IMR-90 (cell line): ENCODE measurements around the gene CTAGE1. TPM values are rescaled to one million over a fixed set of nuclear protein-coding genes. Genes with fewer than 3 reads are reported as not detected.

Experiments used
- ATAC-seq: fragments of 200-7000 bp; cut with Tn5 transposase; 2 replicates; pipeline ENCODE4 v1.9.1; 2020; ENCODE audit warnings: low read depth, mild to moderate bottlenecking, moderate library complexity
- BruUV-seq: library from RNA; stranded (reverse); fragments of 400-500 nt; replicated peaks from 2 replicates; lab custom pipeline; 2021; lab: Mats Ljungman, UMichigan
- CTCF ChIA-PET: fragments of 300-600 bp; formaldehyde crosslinking; extraction: SDS; loops from one replicate; lab custom pipeline; 2021; ENCODE audit warnings: antibody characterized with exemption; lab: Yijun Ruan, JAX
- POLR2A ChIA-PET: fragments of 300-600 bp; sonication (Branson Sonifier 250); formaldehyde crosslinking; loops from one replicate; lab custom pipeline; 2022; ENCODE audit warnings: antibody characterized with exemption; ENCODE audit not compliant: unreplicated experiment; lab: Charles Lee
- DNase-seq: peaks from one replicate; pipeline ENCODE4 v3.0.0; 2013
- H2AFZ ChIP-seq: replicated peaks from 2 replicates; pipeline ENCODE3; 2013; ENCODE audit warnings: low read length, mild to moderate bottlenecking; ENCODE audit not compliant: poor library complexity
- H2AK5ac ChIP-seq: 2 replicates; pipeline ENCODE4 v1.6.1; 2013; ENCODE audit warnings: low read depth, low read length, inconsistent platforms
- H2AK9ac ChIP-seq: replicated peaks from 2 replicates; pipeline ENCODE3; 2013; ENCODE audit warnings: mild to moderate bottlenecking, low read depth, low read length, moderate library complexity; ENCODE audit not compliant: poor library complexity
- H2BK120ac ChIP-seq: 2 replicates; pipeline ENCODE4 v1.6.1; 2013; ENCODE audit warnings: low read depth, low read length, inconsistent platforms
- H2BK15ac ChIP-seq: 3 replicates; pipeline ENCODE4 v1.6.1; 2013; ENCODE audit warnings: low read depth, low read length, inconsistent platforms
- H2BK20ac ChIP-seq: 2 replicates; pipeline ENCODE4 v1.6.1; 2013; ENCODE audit warnings: low read depth, mild to moderate bottlenecking, inconsistent platforms, low read length, moderate library complexity
- H2BK5ac ChIP-seq: 2 replicates; pipeline ENCODE4 v1.6.1; 2013; ENCODE audit warnings: mild to moderate bottlenecking, low read depth, low read length, inconsistent platforms; ENCODE audit not compliant: poor library complexity, severe bottlenecking
- H3K14ac ChIP-seq: replicated peaks from 2 replicates; pipeline ENCODE4 v1.6.1; 2013; ENCODE audit warnings: low read depth, low read length, inconsistent platforms
- H3K18ac ChIP-seq: 2 replicates; pipeline ENCODE4 v1.6.1; 2013; ENCODE audit warnings: low read depth, low read length, control low read depth
- H3K23ac ChIP-seq: 2 replicates; pipeline ENCODE4 v1.6.1; 2013; ENCODE audit warnings: low read depth, low read length, inconsistent platforms
- H3K27ac ChIP-seq: 2 replicates; pipeline ENCODE4 v1.5.1; 2013; ENCODE audit warnings: mild to moderate bottlenecking, control low read depth, low read length; ENCODE audit not compliant: insufficient read depth
- H3K27me3 ChIP-seq: 2 replicates; pipeline ENCODE4 v1.6.1; 2013; ENCODE audit warnings: low read length; ENCODE audit not compliant: control insufficient read depth, insufficient read depth
- H3K36me3 ChIP-seq: 2 replicates; pipeline ENCODE4 v1.6.1; 2013; ENCODE audit warnings: low read length, mixed read lengths; ENCODE audit not compliant: control insufficient read depth, insufficient read depth
- H3K4ac ChIP-seq: 2 replicates; pipeline ENCODE4 v1.6.1; 2013; ENCODE audit warnings: low read depth, low read length, inconsistent platforms
- H3K4me1 ChIP-seq: 2 replicates; pipeline ENCODE4 v1.6.1; 2013; ENCODE audit warnings: low read length, mixed read lengths; ENCODE audit not compliant: control insufficient read depth, insufficient read depth
- H3K4me2 ChIP-seq: 2 replicates; pipeline ENCODE4 v1.6.1; 2013; ENCODE audit warnings: low read depth, mild to moderate bottlenecking, control low read depth, low read length, moderate library complexity
- H3K4me3 ChIP-seq: 2 replicates; pipeline ENCODE4 v1.5.1; 2013; ENCODE audit warnings: low read depth, mild to moderate bottlenecking, control low read depth, low read length, moderate library complexity; ENCODE audit not compliant: insufficient read depth
- H3K56ac ChIP-seq: 2 replicates; pipeline ENCODE4 v1.6.1; 2013; ENCODE audit warnings: low read length, inconsistent platforms; ENCODE audit not compliant: insufficient read depth; ENCODE audit errors: extremely low read depth
- H3K79me1 ChIP-seq, 2 experiments: 2 replicates each; pipeline ENCODE4 v1.6.1; 2013; ENCODE audit warnings: low read length in 2 of 2, inconsistent platforms in 1 of 2, low read depth in 1 of 2
- H3K9ac ChIP-seq: 2 replicates; pipeline ENCODE4 v1.6.1; 2013; ENCODE audit warnings: low read depth, low read length, control low read depth
- H3K9me1 ChIP-seq: 2 replicates; pipeline ENCODE4 v1.6.1; 2013; ENCODE audit warnings: low read length, inconsistent platforms; ENCODE audit not compliant: insufficient read depth
- H3K9me3 ChIP-seq: 2 replicates; pipeline ENCODE4 v1.6.1; 2013; ENCODE audit warnings: low read length; ENCODE audit not compliant: control insufficient read depth, insufficient read depth
- H4K20me1 ChIP-seq: 2 replicates; pipeline ENCODE4 v1.6.1; 2013; ENCODE audit warnings: low read length, inconsistent platforms; ENCODE audit not compliant: insufficient read depth
- H4K5ac ChIP-seq: 2 replicates; pipeline ENCODE4 v1.6.1; 2013; ENCODE audit warnings: mild to moderate bottlenecking, low read depth, low read length, control low read depth
- H4K8ac ChIP-seq, 2 experiments: 2 replicates each; pipeline ENCODE4 v1.6.1; 2013; ENCODE audit warnings: low read depth in 2 of 2, low read length in 2 of 2, control low read depth in 1 of 2, inconsistent platforms in 1 of 2
- H4K91ac ChIP-seq: 2 replicates; pipeline ENCODE4 v1.6.1; 2013; ENCODE audit warnings: low read depth, low read length, inconsistent platforms; ENCODE audit not compliant: insufficient read depth
- BHLHE40 ChIP-seq: fragments of 150-350 bp; IDR thresholded peaks from 2 replicates; pipeline ENCODE4 v1.6.1; 2016; ENCODE audit warnings: mild to moderate bottlenecking, low read depth, low read length
- CEBPB ChIP-seq: IDR thresholded peaks from 2 replicates; pipeline ENCODE4 v1.6.1; 2012; ENCODE audit warnings: low read depth, low read length, improper control_type of control experiment
- CHD1 ChIP-seq: IDR thresholded peaks from 2 replicates; pipeline ENCODE4 v1.6.1; 2012; ENCODE audit warnings: low read depth, low read length, improper control_type of control experiment
- FOS ChIP-seq: fragments of 150-350 bp; IDR thresholded peaks from 2 replicates; pipeline ENCODE4 v1.6.1; 2016; ENCODE audit warnings: low read depth, low read length
- MAFK ChIP-seq: IDR thresholded peaks from 2 replicates; pipeline ENCODE4 v1.6.1; 2012; ENCODE audit warnings: low read depth, low read length, improper control_type of control experiment
- MAZ ChIP-seq: IDR thresholded peaks from 2 replicates; pipeline ENCODE4 v1.6.1; 2012; ENCODE audit warnings: low read depth, mild to moderate bottlenecking, low read length, improper control_type of control experiment, moderate library complexity, borderline replicate concordance
- MXI1 ChIP-seq: IDR thresholded peaks from 2 replicates; pipeline ENCODE4 v1.6.1; 2012; ENCODE audit warnings: low read depth, mild to moderate bottlenecking, low read length, moderate library complexity, borderline replicate concordance
- NFE2L2 ChIP-seq: fragments of 150-350 bp; IDR thresholded peaks from 2 replicates; pipeline ENCODE4 v1.6.1; 2016; ENCODE audit warnings: low read depth, mild to moderate bottlenecking, low read length
- POLR2A ChIP-seq: IDR thresholded peaks from 2 replicates; pipeline ENCODE4 v1.6.1; 2012; ENCODE audit warnings: mild to moderate bottlenecking, low read depth, low read length
- RAD21 ChIP-seq: IDR thresholded peaks from 2 replicates; pipeline ENCODE4 v1.6.1; 2012; ENCODE audit warnings: low read length, improper control_type of control experiment
- RCOR1 ChIP-seq: IDR thresholded peaks from 2 replicates; pipeline ENCODE4 v1.6.1; 2012; ENCODE audit warnings: mild to moderate bottlenecking, low read length, improper control_type of control experiment; ENCODE audit not compliant: insufficient replicate concordance
- RFX5 ChIP-seq: IDR thresholded peaks from 2 replicates; pipeline ENCODE4 v1.8.0; 2012; ENCODE audit warnings: low read depth, mild to moderate bottlenecking, low read length, moderate library complexity
- SMC3 ChIP-seq: fragments of 150-350 bp; IDR thresholded peaks from 2 replicates; pipeline ENCODE4 v1.6.1; 2016; ENCODE audit warnings: low read depth, mild to moderate bottlenecking, antibody characterized with exemption, low read length, moderate library complexity
- WGBS, 2 experiments: methylation state at CpG; one replicate each; pipeline versions ENCODE4 v1.1.5 to v1.1.7; 2013; ENCODE audit warnings: missing lambda C conversion rate in 2 of 2; ENCODE audit not compliant: insufficient read length in 1 of 2; ENCODE audit errors: extremely low coverage in 2 of 2; 5-methylcytosine and 5-hydroxymethylcytosine counted together
- dilution Hi-C: fragments of 300-500 bp; cut with HindIII; formaldehyde crosslinking; loops from one replicate; pipeline ENCODE4 v1.14.3; 2018; ENCODE audit warnings: low sequenced_read_pairs; ENCODE audit not compliant: unreplicated experiment
- in situ Hi-C: fragments of 300-500 bp; cut with MboI; formaldehyde crosslinking; loops from 3 replicates; pipeline ENCODE4 v1.14.3; 2019; ENCODE audit warnings: low sequenced_read_pairs, inconsistent platforms, mixed read lengths
- intact Hi-C: fragments of 100-400 bp; cut with micrococcal nuclease; formaldehyde crosslinking; loops from 2 replicates; pipeline ENCODE4 v1.10.0; 2022
- polyA plus RNA-seq, 3 experiments: library from polyadenylated mRNA; depleted of rRNA; stranded (reverse); fragments of >200 nt; gene quantifications; 2 replicates each; pipeline ENCODE4 v1.2.3, GENCODE V29; 2012; ENCODE audit warnings: low replicate concordance in 1 of 3
- total RNA-seq: library from RNA; depleted of rRNA; stranded (reverse); fragments of >200 nt; gene quantifications from 2 replicates; pipeline ENCODE4 v1.2.3, GENCODE V29; 2012
- TF ChIP-seq, protein P1 (sequence below): fragments of 150-350 bp; IDR thresholded peaks from 2 replicates; pipeline ENCODE4 v1.6.1; 2016; ENCODE audit warnings: low read depth, mild to moderate bottlenecking, low read length, moderate library complexity, borderline replicate concordance
- TF ChIP-seq, protein P2 (sequence below): conservative IDR thresholded peaks from 2 replicates; pipeline ENCODE4 v1.5.1; 2012; ENCODE audit warnings: mild to moderate bottlenecking, low read depth, low read length, improper control_type of control experiment
- TF ChIP-seq, protein P3 (sequence below): fragments of 150-350 bp; IDR thresholded peaks from 2 replicates; pipeline ENCODE4 v1.6.1; 2017; ENCODE audit warnings: mild to moderate bottlenecking, antibody characterized with exemption, low read length, low read depth

The CTAGE1 gene
- total and polyA plus RNA-seq, 2 of the 4 experiments (the other 2 are of a cell fraction), result 0.09 TPM; not detected in 1

GRCh38 chr18:22394428-22394827, 23.3 kb downstream of the CTAGE1 start:
- Histone ChIP-seq H3K4ac (no peak overlapping the region), H3K23ac (no peak overlapping the region), H3K9me3 (no peaks in the 10 kb centered on the region), H3K27ac (no peak overlapping the region), H3K4me2 (no peak overlapping the region), H3K14ac (no peak overlapping the region), H3K79me1 (no peaks in the 10 kb centered on the region), H2AFZ (no peak overlapping the region), H2BK20ac (no peak overlapping the region), H3K4me3 (no peak overlapping the region), H4K20me1 (no peaks in the 10 kb centered on the region), H3K4me1 (0 out of 2 replicates have a peak, but pooled peaks cover 4% of the 10 kb centered on the region), H2BK5ac (no peak overlapping the region), H3K27me3 (no peaks in the 10 kb centered on the region), H3K18ac (no peak overlapping the region), H2AK9ac (no peak overlapping the region), H3K9ac (no peak overlapping the region), H4K91ac (no peak overlapping the region), H4K8ac (no peak overlapping the region), H2BK120ac (no peak overlapping the region), H3K56ac (no peak overlapping the region), H3K36me3 (no peaks in the 10 kb centered on the region), H4K5ac (no peak overlapping the region), H2AK5ac (no peak overlapping the region), H2BK15ac (no peak overlapping the region), H3K9me1 (no peaks in the 10 kb centered on the region)
- ChIA-PET CTCF (no interaction called here), POLR2A (no interaction called here)
- DNase-seq (no peak), ATAC-seq (no peak)
- no peak for TF ChIP-seq SMC3
- no peak for TF ChIP-seq CEBPB
- no peak for TF ChIP-seq MAFK
- TF ChIP-seq FOS, result no peak
- TF ChIP-seq, protein P1, sequence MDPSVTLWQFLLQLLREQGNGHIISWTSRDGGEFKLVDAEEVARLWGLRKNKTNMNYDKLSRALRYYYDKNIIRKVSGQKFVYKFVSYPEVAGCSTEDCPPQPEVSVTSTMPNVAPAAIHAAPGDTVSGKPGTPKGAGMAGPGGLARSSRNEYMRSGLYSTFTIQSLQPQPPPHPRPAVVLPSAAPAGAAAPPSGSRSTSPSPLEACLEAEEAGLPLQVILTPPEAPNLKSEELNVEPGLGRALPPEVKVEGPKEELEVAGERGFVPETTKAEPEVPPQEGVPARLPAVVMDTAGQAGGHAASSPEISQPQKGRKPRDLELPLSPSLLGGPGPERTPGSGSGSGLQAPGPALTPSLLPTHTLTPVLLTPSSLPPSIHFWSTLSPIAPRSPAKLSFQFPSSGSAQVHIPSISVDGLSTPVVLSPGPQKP, result no peak
- no peak for TF ChIP-seq NFE2L2
- TF ChIP-seq, protein P2, sequence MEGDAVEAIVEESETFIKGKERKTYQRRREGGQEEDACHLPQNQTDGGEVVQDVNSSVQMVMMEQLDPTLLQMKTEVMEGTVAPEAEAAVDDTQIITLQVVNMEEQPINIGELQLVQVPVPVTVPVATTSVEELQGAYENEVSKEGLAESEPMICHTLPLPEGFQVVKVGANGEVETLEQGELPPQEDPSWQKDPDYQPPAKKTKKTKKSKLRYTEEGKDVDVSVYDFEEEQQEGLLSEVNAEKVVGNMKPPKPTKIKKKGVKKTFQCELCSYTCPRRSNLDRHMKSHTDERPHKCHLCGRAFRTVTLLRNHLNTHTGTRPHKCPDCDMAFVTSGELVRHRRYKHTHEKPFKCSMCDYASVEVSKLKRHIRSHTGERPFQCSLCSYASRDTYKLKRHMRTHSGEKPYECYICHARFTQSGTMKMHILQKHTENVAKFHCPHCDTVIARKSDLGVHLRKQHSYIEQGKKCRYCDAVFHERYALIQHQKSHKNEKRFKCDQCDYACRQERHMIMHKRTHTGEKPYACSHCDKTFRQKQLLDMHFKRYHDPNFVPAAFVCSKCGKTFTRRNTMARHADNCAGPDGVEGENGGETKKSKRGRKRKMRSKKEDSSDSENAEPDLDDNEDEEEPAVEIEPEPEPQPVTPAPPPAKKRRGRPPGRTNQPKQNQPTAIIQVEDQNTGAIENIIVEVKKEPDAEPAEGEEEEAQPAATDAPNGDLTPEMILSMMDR, result no peak
- no peak for TF ChIP-seq POLR2A
- TF ChIP-seq RCOR1, result no peak
- TF ChIP-seq, protein P3, sequence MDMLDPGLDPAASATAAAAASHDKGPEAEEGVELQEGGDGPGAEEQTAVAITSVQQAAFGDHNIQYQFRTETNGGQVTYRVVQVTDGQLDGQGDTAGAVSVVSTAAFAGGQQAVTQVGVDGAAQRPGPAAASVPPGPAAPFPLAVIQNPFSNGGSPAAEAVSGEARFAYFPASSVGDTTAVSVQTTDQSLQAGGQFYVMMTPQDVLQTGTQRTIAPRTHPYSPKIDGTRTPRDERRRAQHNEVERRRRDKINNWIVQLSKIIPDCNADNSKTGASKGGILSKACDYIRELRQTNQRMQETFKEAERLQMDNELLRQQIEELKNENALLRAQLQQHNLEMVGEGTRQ, result no peak
- TF ChIP-seq RFX5, result no peak
- TF ChIP-seq CHD1, result no peak
- TF ChIP-seq BHLHE40, result no peak
- no peak for TF ChIP-seq MAZ
- TF ChIP-seq MXI1, result no peak
- TF ChIP-seq RAD21, result no peak
- WGBS, 2 experiments, result no CpG with 5 or more reads among the region's 5 CpGs
- dilution Hi-C loops (no loop called here), intact Hi-C loops (no loop called here), in situ Hi-C loops (no loop called here)
- no TSS peak for BruUV-seq
